GM12874 (cell line): ENCODE data around the gene SENP7.

ENCODE experiments used
- TF ChIP-seq, protein P1 (sequence below): IDR thresholded peaks from 2 replicates; pipeline ENCODE4 v1.5.1; 2011; ENCODE audit warnings: low read depth, mild to moderate bottlenecking, control low read depth, low read length, moderate library complexity; ENCODE audit not compliant: insufficient read depth

Gene SENP7

DNA sequence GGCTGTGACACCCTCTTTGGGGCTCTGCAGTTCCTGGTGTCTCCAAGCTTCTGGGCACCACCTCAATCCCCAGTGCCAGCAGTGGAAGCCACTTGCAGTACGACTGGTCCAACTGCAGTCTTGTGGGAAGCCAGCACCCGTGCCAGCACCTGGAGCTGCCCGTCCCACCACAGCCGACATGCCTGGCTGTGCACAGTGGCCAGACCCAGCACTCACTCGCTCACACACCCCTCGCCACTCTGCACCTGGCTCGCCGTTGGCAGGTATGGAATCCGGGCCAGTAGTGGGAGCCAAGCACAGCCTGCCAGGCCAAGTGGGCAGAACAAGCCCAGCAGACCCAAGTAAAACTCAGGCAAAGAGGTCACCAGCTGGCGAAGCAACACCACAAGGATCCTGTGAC is 128.6 kb downstream of the SENP7 start:
- TF ChIP-seq, protein P1, sequence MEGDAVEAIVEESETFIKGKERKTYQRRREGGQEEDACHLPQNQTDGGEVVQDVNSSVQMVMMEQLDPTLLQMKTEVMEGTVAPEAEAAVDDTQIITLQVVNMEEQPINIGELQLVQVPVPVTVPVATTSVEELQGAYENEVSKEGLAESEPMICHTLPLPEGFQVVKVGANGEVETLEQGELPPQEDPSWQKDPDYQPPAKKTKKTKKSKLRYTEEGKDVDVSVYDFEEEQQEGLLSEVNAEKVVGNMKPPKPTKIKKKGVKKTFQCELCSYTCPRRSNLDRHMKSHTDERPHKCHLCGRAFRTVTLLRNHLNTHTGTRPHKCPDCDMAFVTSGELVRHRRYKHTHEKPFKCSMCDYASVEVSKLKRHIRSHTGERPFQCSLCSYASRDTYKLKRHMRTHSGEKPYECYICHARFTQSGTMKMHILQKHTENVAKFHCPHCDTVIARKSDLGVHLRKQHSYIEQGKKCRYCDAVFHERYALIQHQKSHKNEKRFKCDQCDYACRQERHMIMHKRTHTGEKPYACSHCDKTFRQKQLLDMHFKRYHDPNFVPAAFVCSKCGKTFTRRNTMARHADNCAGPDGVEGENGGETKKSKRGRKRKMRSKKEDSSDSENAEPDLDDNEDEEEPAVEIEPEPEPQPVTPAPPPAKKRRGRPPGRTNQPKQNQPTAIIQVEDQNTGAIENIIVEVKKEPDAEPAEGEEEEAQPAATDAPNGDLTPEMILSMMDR: no peak

DNA sequence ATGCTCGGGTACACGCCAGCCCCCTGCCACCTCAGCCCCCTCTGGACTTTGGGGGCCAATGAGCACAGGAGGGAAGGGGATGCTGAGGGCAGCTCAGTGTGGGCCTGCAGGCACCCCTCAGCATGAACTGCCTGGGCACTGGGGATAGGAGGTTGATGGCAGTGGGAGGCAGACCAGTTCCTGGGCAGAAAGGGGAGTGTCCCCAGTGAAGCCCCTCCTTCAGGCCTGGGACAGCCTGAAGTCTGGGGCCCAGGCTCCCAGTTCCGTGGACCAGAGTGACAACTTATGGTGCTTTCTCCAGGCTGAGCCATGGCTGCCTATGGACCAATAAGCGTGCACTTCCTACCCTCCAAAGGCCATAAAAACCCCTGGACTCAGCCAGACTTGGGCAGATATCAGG is 129.4 kb downstream of the SENP7 start:
- TF ChIP-seq, protein P1: no peak

DNA sequence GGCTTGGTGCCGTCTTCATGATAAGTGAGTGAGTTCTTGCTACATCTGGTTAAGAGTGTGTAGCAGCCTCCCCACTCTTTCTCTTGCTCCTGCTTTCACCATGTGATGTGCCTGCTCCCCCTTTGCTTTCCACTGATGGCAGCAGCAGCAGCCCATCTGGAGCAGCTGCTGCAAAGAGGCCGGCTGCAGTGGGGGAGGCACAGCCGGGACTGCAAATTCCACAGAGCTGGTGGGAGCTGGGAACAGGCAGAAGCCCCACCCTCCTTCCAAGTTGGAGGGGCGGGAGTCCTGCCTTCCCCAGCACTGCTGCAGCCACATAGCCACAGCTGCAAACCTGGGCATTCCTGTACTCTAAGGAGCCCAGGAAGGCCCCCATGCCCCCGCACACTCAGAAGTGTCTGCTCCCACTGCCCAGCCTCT is 129.8 kb downstream of the SENP7 start:
- TF ChIP-seq, protein P1: no peak

DNA sequence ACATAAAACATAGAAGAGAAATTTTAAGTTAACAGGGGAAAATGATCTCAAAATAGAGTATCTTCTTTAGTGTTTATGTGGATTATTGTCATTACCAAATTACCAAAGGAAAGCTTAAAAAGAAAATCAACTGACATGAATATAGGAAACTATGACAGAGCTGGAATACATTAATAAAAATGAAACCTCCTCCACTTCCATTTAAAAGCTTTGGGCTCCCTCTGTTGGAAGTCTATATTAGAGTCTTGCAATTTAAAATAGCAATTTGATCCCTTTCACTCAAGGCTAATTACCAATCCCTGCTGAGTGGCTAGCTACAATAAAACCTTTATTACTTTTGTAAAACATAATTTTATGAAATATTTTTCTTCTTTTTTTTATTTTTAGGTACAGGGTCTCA is 131.2 kb downstream of the SENP7 start:
- TF ChIP-seq, protein P1: 0 out of 2 replicates have a peak, but pooled peaks have one; percentile 3

DNA sequence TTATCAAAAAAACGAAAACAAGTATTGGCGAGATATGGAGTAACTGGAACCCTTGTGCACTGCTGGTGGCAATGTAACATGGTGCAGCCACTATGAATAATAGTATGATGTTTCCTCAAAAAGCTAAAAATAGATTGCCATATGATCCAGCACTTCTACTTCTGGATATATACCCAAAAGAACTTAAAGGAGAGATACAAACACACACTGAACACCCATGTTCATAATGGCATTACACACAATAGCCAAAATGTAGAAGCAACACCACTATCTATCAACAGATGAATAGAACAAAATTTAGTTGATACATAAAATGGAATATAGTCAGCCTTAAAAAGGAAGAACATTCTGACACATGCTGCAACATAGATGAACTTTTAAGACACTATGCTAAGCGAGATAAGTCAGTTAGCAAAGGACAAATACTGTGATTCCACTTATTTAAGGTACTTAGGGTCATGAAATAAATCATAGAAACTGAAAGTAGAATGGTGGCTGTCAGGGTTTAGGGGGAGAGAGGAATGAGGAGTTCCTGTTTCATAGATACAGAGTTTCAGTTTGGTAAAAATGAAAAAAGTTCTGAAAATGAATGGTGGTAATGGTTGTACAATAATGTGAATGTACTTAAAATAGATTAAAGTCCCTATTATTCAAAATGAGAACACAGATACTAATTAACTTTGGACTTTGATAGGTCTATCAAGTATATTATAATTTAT is 133.2 kb downstream of the SENP7 start:
- TF ChIP-seq, protein P1: no peak

GRCh38 chr3:101377796-101378195 is 135.2 kb downstream of the SENP7 start:
- TF ChIP-seq, protein P1: no peak

GRCh38 chr3:101377209-101377608 is 135.8 kb downstream of the SENP7 start:
- TF ChIP-seq, protein P1: no peak
